BE2C (cell line): ENCODE results near the gene AP1G2. TPM values are rescaled to one million over a fixed set of nuclear protein-coding genes. Genes with fewer than 3 reads are reported as not detected.

Experiments used
- DNase-seq: peaks from one replicate; pipeline ENCODE4 v3.0.0-alpha.2; 2020
- H3K27me3 ChIP-seq: fragments of 250-450 bp; sonication (Bioruptor Pico); 2 replicates; pipeline ENCODE4 v1.5.1; 2020; ENCODE audit warnings: mild to moderate bottlenecking
- H3K36me3 ChIP-seq: fragments of 250-450 bp; sonication (Bioruptor Pico); 2 replicates; pipeline ENCODE4 v1.5.1; 2020; ENCODE audit warnings: mild to moderate bottlenecking
- H3K4me1 ChIP-seq: fragments of 250-450 bp; sonication (Bioruptor Pico); 2 replicates; pipeline ENCODE4 v1.5.1; 2020
- H3K4me3 ChIP-seq: 2 replicates; pipeline ENCODE4 v1.5.1; 2011; ENCODE audit warnings: low read depth, low read length
- H3K9me3 ChIP-seq: fragments of 250-450 bp; sonication (Bioruptor Pico); 2 replicates; pipeline ENCODE4 v1.5.1; 2020
- CTCF ChIP-seq: IDR thresholded peaks from 2 replicates; pipeline ENCODE4 v1.5.1; 2012; ENCODE audit warnings: mild to moderate bottlenecking, low read depth, low read length
- polyA plus RNA-seq: library from polyadenylated mRNA; unstranded; fragments of >200 nt; gene quantifications from one replicate; pipeline ENCODE4 v1.2.1, GENCODE V29; 2012; ENCODE audit warnings: low read depth, missing spikeins; ENCODE audit not compliant: insufficient read length, insufficient read depth

AP1G2 gene
- polyA plus RNA-seq = 46.6 TPM

- Histone ChIP-seq H3K27me3 (no peaks in the 10 kb centered on the region), H3K9me3 (no peaks in the 10 kb centered on the region), H3K4me3 (peak within 1 kb of the TSS; percentile 78), H3K36me3 (no peaks in the 10 kb centered on the region), H3K4me1 (peaks cover 15% of the 10 kb centered on the region)
- peak; percentile 85 for DNase-seq
- no peak for TF ChIP-seq CTCF
Measured at GRCh38 chr14:23567186-23568020, at the start of gene AP1G2. Gene AP1G2, minus strand, starts transcription at chr14:23567791. Its CDS starts 477 bp downstream, at chr14:23567314.

GRCh38 chr14:23615856-23616255 is 48.3 kb upstream of the AP1G2 start:
- Histone ChIP-seq H3K9me3 (no peaks in the 10 kb centered on the region), H3K36me3 (no peaks in the 10 kb centered on the region), H3K4me1 (no peaks in the 10 kb centered on the region), H3K4me3 (no peak overlapping the region), H3K27me3 (peaks cover 9% of the 10 kb centered on the region; the same call in 1 of the 2 replicates)
- TF ChIP-seq CTCF = no peak
- DNase-seq = no peak

GRCh38 chr14:23614395-23614828 is 46.8 kb upstream of the AP1G2 start:
- Histone ChIP-seq H3K36me3 (no peaks in the 10 kb centered on the region), H3K27me3 (peaks cover 9% of the 10 kb centered on the region; the same call in 1 of the 2 replicates), H3K9me3 (no peaks in the 10 kb centered on the region), H3K4me3 (no peak overlapping the region), H3K4me1 (no peaks in the 10 kb centered on the region)
- DNase-seq = no peak
- TF ChIP-seq CTCF = no peak

- no peaks in the 10 kb centered on the region for H3K36me3 ChIP-seq
- no peak for TF ChIP-seq CTCF
- H3K27me3 ChIP-seq = peaks cover 9% of the 10 kb centered on the region; the same call in 1 of the 2 replicates
- no peak overlapping the region for H3K4me3 ChIP-seq
- H3K9me3 ChIP-seq = no peaks in the 10 kb centered on the region
- H3K4me1 ChIP-seq = no peaks in the 10 kb centered on the region
- DNase-seq = no peak
Measured at GRCh38 chr14:23613242-23614070, 45.9 kb upstream of the AP1G2 start.

GRCh38 chr14:23612802-23613201 is 45.2 kb upstream of the AP1G2 start:
- Histone ChIP-seq H3K36me3 (no peaks in the 10 kb centered on the region), H3K27me3 (peaks cover 9% of the 10 kb centered on the region; the same call in 1 of the 2 replicates), H3K9me3 (no peaks in the 10 kb centered on the region), H3K4me1 (no peaks in the 10 kb centered on the region), H3K4me3 (no peak overlapping the region)
- no peak for DNase-seq
- TF ChIP-seq CTCF = no peak

- no peak for DNase-seq
- TF ChIP-seq CTCF = no peak
- no peaks in the 10 kb centered on the region for H3K4me1 ChIP-seq
- no peaks in the 10 kb centered on the region for H3K9me3 ChIP-seq
- H3K36me3 ChIP-seq = no peaks in the 10 kb centered on the region
- H3K27me3 ChIP-seq = peaks cover 12% of the 10 kb centered on the region
- H3K4me3 ChIP-seq = no peak overlapping the region
Measured at GRCh38 chr14:23612354-23612732, 44.8 kb upstream of the AP1G2 start.
